Neural progenitor cell (in vitro differentiated cells): ENCODE results near the gene TMBIM6. TPM values are rescaled to one million over a fixed set of nuclear protein-coding genes. Genes with fewer than 3 reads are reported as not detected.

Source experiments
- DNase-seq: peaks from one replicate; pipeline ENCODE4 v3.0.0-alpha.2; 2016; ENCODE audit warnings: low spot score
- H2AFZ ChIP-seq: fragments of 200-600 bp; sonication (generic); replicated peaks from 2 replicates; pipeline ENCODE4 v1.6.1; 2016; ENCODE audit warnings: antibody characterized with exemption
- H3F3A ChIP-seq: fragments of 200-600 bp; sonication (generic); 2 replicates; pipeline ENCODE4 v1.6.1; 2016; ENCODE audit warnings: antibody characterized with exemption, low read depth
- H3K27ac ChIP-seq: fragments of 200-600 bp; sonication (generic); 2 replicates; pipeline ENCODE4 v1.5.1; 2016; ENCODE audit warnings: mild to moderate bottlenecking
- H3K27me3 ChIP-seq: fragments of 200-600 bp; sonication (generic); 2 replicates; pipeline ENCODE4 v1.6.1; 2016; ENCODE audit warnings: mild to moderate bottlenecking, moderate library complexity
- H3K36me3 ChIP-seq: fragments of 200-600 bp; sonication (generic); 2 replicates; pipeline ENCODE4 v1.5.1; 2016
- H3K4me1 ChIP-seq: fragments of 200-600 bp; sonication (generic); 2 replicates; pipeline ENCODE4 v1.6.1; 2016; ENCODE audit warnings: mixed run types
- H3K4me2 ChIP-seq: fragments of 200-600 bp; sonication (generic); 2 replicates; pipeline ENCODE4 v1.6.1; 2016
- H3K4me3 ChIP-seq: fragments of 200-600 bp; sonication (generic); 2 replicates; pipeline ENCODE4 v1.5.1; 2016
- H3K79me2 ChIP-seq: fragments of 200-600 bp; sonication (generic); 2 replicates; pipeline ENCODE4 v1.6.1; 2016; ENCODE audit warnings: low read depth
- H3K9ac ChIP-seq: fragments of 200-600 bp; sonication (generic); 2 replicates; pipeline ENCODE4 v1.6.1; 2016
- H3K9me3 ChIP-seq: fragments of 200-600 bp; sonication (generic); 2 replicates; pipeline ENCODE4 v1.5.1; 2016; ENCODE audit warnings: low read depth
- H4K20me1 ChIP-seq: fragments of 200-600 bp; sonication (generic); 2 replicates; pipeline ENCODE4 v1.6.1; 2016; ENCODE audit warnings: low read depth
- H3K27ac Mint-ChIP-seq: 3 replicates; pipeline ENCODE4 v1.8.0; 2021; ENCODE audit warnings: mixed read lengths
- H3K27me3 Mint-ChIP-seq: 2 replicates; pipeline ENCODE4 v1.8.0; 2022; ENCODE audit warnings: low read depth, mild to moderate bottlenecking, inconsistent platforms, moderate library complexity, mixed read lengths; ENCODE audit not compliant: insufficient read depth
- H3K36me3 Mint-ChIP-seq: 3 replicates; pipeline ENCODE4 v1.8.0; 2021; ENCODE audit warnings: mixed read lengths
- H3K4me1 Mint-ChIP-seq: 3 replicates; pipeline ENCODE4 v1.8.0; 2021; ENCODE audit warnings: mixed read lengths
- H3K4me3 Mint-ChIP-seq: 3 replicates; pipeline ENCODE4 v1.8.0; 2021; ENCODE audit warnings: mild to moderate bottlenecking, moderate library complexity, mixed read lengths
- H3K9me3 Mint-ChIP-seq: 3 replicates; pipeline ENCODE4 v1.8.0; 2020; ENCODE audit warnings: mixed read lengths
- CTCF ChIP-seq: fragments of 200-600 bp; sonication (generic); IDR thresholded peaks from 2 replicates; pipeline ENCODE4 v1.5.1; 2017; ENCODE audit warnings: antibody characterized with exemption, mild to moderate bottlenecking
- EZH2 ChIP-seq: fragments of 200-600 bp; sonication (generic); IDR thresholded peaks from 2 replicates; pipeline ENCODE4 v1.6.1; 2017; ENCODE audit warnings: antibody characterized with exemption, mild to moderate bottlenecking, moderate library complexity
- EZH2phosphoT487 ChIP-seq: fragments of 200-600 bp; sonication (generic); IDR thresholded peaks from 2 replicates; pipeline ENCODE4 v1.6.1; 2017; ENCODE audit warnings: antibody characterized with exemption
- total RNA-seq: library from RNA; depleted of rRNA; stranded (reverse); fragments of >200 nt; gene quantifications from 2 replicates; pipeline ENCODE4 v1.2.3, GENCODE V29; 2015; ENCODE audit warnings: low replicate concordance

TMBIM6 gene
- total RNA-seq, 1 donor from 2014 or later, result 256 TPM

- no peak for TF ChIP-seq EZH2phosphoT487
- no peak for TF ChIP-seq EZH2
- TF ChIP-seq CTCF, result no peak
- Mint-ChIP-seq H3K4me3 (peak overlapping the region; percentile 95), H3K27me3 (peaks cover 19% of the 10 kb centered on the region), H3K36me3 (no peaks in the 10 kb centered on the region), H3K27ac (peak overlapping the region; percentile 43), H3K9me3 (no peaks in the 10 kb centered on the region), H3K4me1 (peaks cover 34% of the 10 kb centered on the region)
- Histone ChIP-seq H3K9me3 (no peaks in the 10 kb centered on the region), H3K4me1 (peaks cover 19% of the 10 kb centered on the region), H3F3A (peaks cover 13% of the 10 kb centered on the region), H3K79me2 (peaks cover 56% of the 10 kb centered on the region), H3K4me3 (peak overlapping the region; percentile 97), H3K36me3 (no peaks in the 10 kb centered on the region), H3K27me3 (peaks cover 29% of the 10 kb centered on the region), H2AFZ (no peak overlapping the region), H3K27ac (no peak overlapping the region), H3K9ac (no peak overlapping the region), H4K20me1 (peaks cover 28% of the 10 kb centered on the region), H3K4me2 (peak overlapping the region; percentile 88)
- no peak for DNase-seq
Observed at GRCh38 chr12:49705479-49706134, 35.8 kb upstream of the TMBIM6 start.

DNA sequence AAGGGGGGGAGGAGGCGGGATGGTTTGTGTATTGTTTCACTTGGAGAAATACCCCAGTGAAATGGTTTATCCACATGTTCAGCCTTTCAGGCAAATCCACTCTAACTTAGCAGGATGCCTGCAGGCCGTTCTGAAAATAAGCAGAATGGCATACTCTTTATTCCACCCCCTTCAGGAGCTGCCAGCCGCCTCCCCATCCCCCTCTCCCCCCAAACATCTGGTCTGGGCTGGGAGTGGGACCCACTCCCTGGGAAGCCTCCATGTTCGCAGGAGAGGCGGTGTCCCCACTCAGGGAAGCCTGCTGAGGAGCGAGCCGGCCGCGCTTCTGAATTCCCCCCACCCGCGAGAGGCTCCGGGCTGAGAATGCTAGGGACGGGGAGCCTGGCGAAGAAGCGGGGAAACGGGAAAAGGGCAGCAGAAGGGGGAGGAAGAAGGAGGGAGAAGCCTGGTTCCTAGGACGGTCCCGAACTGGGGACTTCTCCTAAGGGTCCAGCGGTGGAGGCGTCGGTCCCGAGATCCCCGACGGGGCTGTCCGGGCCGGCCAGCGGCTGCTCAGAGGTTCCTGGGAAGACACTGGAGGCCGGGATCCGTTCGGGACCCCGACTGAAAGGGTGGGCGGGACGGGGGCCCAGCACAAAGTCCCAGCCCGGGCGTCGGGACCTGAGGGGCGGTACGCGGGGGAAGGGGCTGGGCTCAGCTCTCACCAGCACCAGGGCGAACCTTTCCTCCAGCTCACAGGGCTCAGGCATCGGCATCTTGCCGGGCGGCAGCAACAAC is 34.8 kb upstream of the TMBIM6 start:
- peaks cover 34% of the 10 kb centered on the region for H3K4me1 Mint-ChIP-seq
- DNase-seq, result peak; percentile 74
- Histone ChIP-seq H3K4me2 (peak overlapping the region; percentile 88), H3K4me3 (peak overlapping the region; percentile 97), H3K27ac (peak overlapping the region; percentile 77), H4K20me1 (peaks cover 28% of the 10 kb centered on the region), H3K79me2 (peaks cover 50% of the 10 kb centered on the region), H3F3A (peaks cover 13% of the 10 kb centered on the region), H2AFZ (peak overlapping the region; percentile 94), H3K4me1 (peaks cover 19% of the 10 kb centered on the region), H3K9me3 (no peaks in the 10 kb centered on the region), H3K9ac (peak overlapping the region; percentile 62), H3K36me3 (no peaks in the 10 kb centered on the region), H3K27me3 (peaks cover 34% of the 10 kb centered on the region)
- no peaks in the 10 kb centered on the region for H3K36me3 Mint-ChIP-seq
- peak overlapping the region; percentile 95 for H3K4me3 Mint-ChIP-seq
- peaks cover 19% of the 10 kb centered on the region for H3K27me3 Mint-ChIP-seq
- no peaks in the 10 kb centered on the region for H3K9me3 Mint-ChIP-seq
- TF ChIP-seq CTCF, result no peak
- TF ChIP-seq EZH2phosphoT487, result no peak
- TF ChIP-seq EZH2, result no peak
- peak overlapping the region; percentile 80 for H3K27ac Mint-ChIP-seq

- peak within 1 kb of the TSS; percentile 80 for H3K27ac Mint-ChIP-seq
- H3K9ac ChIP-seq, result peak within 1 kb of the TSS; percentile 62
- peak within 1 kb of the TSS; percentile 88 for H3K4me2 ChIP-seq
- H3K4me1 Mint-ChIP-seq, result peaks cover 34% of the 10 kb centered on the region
- peaks cover 19% of the 10 kb centered on the region for H3K27me3 Mint-ChIP-seq
- no peaks in the 10 kb centered on the region for H3K9me3 Mint-ChIP-seq
- TF ChIP-seq EZH2phosphoT487 (peak; percentile 23), EZH2 (no peak), CTCF (peak; percentile 95)
- H3K36me3 ChIP-seq, result no peaks in the 10 kb centered on the region
- H2AFZ ChIP-seq, result peak within 1 kb of the TSS; percentile 94
- H3K4me3 ChIP-seq, result peak within 1 kb of the TSS; percentile 97
- H3K36me3 Mint-ChIP-seq, result no peaks in the 10 kb centered on the region
- peaks cover 28% of the 10 kb centered on the region for H4K20me1 ChIP-seq
- peaks cover 42% of the 10 kb centered on the region for H3K79me2 ChIP-seq
- peaks cover 39% of the 10 kb centered on the region for H3K27me3 ChIP-seq
- H3K9me3 ChIP-seq, result no peaks in the 10 kb centered on the region
- H3K4me1 ChIP-seq, result peaks cover 19% of the 10 kb centered on the region
- peak; percentile 98 for DNase-seq
- peak within 1 kb of the TSS; percentile 77 for H3K27ac ChIP-seq
- H3K4me3 Mint-ChIP-seq, result peak within 1 kb of the TSS; percentile 95
- peaks cover 13% of the 10 kb centered on the region for H3F3A ChIP-seq
Observed at GRCh38 chr12:49707128-49707811, 34.1 kb upstream of the TMBIM6 start, which contains the start of gene FMNL3. FMNL3 (minus strand) TSS chr12:49707405; CDS start chr12:49707180, 225 bp downstream.
